Activated effector memory CD4-positive, alpha-beta T cell treated with anti-CD3 and anti-CD28 coated beads, Interleukin-2, amount 50 U/mL, for 16 hours (primary cell): ENCODE results near the gene TNFRSF11A.

ENCODE experiments used
- DNase-seq: peaks from one replicate; pipeline ENCODE4 v3.0.0-alpha.2; 2020

The TNFRSF11A gene

DNA sequence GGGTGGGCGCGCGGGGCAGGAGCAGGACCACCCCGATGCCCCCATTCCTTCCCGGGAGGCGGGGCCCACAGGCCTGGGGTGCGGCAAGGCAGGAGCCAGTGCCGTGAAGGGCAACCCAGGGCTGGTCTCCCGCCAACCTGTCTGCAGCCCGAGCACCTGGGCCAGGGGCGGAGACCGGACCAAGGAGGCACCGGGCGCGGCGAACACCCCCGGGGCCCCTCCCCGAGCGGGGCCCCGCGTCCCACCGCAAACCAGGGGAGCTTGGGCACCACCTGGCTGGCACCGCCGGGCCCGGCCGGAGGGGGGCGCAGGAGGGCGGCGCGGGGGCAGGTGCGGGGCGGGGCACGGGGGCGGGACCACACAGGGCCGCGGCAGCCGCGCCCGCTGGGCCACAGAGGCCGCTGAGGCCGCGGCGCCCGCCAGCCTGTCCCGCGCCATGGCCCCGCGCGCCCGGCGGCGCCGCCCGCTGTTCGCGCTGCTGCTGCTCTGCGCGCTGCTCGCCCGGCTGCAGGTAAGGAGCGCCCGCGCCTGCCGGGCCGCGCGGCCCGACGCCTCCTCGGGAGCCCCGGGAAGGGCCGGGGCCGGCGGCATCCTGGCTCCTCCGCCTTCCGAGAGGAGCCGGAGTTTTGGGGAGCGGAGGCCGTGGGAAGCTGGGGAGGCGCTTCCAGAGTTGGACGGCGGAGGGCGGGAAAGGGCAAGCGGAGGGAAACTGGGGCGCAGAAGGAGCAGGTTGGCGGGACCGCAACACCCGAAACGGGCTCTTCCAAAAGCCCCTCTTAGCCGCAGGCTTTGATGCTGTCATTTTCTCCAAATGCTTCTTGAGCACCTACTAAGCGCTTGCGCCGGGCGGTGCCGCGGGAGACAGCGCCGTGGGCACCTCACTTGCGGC, at the start of gene TNFRSF11A:
Gene TNFRSF11A (plus strand): TSS at position 394 of the 889 bp plus-strand sequence. CDS start 43 bp downstream, at position 437.
- DNase-seq = peak; percentile 88

DNA sequence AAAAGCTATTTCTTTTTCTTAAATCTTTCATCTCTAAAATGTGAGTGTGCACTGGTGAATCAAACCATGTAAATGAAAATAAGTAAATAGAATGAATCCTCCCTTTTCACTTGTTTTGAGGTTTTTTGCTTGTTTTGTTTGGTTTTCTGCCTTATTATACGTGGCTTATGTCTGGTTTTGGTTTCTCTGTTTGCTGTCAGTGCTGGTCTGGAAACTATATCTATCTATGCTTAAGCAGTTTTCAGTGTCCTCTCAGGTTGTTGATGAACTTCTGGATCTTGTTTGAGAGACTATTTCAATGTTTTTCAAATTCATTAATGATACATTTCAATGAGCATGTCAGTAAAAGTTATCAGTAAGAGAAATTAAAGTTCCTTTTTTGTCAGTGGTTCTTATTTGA, 48.1 kb upstream of the TNFRSF11A start:
- no peak for DNase-seq

DNA sequence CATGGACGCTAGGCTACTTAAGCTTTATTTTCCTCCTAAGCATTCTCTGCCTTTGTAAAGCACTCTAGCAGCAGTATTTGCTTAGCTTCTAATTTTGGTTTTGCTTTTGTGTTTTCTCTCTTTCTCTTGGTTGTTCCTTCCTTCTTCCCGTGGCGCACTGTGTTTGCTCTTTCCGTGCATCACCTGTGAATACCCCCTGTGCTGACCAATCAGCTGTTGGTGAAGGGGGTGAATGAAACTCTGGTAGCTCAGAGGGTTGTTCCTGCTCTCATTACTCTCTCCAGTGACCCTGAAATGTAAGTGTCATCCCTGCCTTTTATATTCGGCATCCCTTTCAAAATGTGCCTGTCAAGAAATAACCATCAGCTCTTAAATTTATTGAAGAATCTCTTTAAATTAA, 45.5 kb upstream of the TNFRSF11A start:
- DNase-seq = no peak

DNA sequence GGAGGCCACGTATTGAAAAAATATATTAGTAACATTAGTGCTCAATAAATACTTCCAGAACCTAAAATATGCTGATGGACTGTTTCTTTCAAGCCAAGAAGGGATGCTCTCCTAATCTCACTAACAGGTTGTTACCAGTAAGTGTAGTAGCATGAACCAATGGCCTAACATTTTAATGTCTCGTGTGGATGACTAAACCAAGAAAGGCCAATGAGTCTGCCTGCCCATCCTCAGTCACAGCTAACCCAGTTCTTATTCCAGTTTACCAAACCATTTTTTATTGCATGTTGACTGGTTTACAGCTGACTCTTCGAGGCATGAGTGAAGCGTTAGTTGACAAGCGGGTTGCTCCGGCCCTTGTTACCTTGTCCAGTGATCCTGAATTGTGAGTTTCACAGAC, 45.1 kb upstream of the TNFRSF11A start:
- no peak for DNase-seq

DNA sequence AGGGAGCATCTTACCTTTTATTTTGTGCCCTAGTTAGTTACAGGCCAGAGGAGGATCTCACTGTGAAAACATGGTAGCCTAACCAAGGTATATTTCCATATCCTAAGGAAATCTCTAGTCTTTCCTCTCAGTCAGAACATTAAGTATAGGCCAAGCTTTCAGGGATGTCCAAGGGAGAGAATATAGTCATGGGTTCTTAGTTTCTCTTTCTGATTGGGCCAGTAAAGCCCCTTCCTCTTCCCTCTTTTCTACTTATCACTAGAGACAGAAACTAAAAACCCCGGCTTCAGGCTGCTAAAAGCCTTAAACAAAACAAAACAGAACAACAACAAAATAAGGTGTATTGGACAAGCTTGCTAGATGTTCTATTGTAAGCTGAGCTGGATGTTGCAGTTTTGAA, 44.3 kb upstream of the TNFRSF11A start:
- DNase-seq = no peak

DNA sequence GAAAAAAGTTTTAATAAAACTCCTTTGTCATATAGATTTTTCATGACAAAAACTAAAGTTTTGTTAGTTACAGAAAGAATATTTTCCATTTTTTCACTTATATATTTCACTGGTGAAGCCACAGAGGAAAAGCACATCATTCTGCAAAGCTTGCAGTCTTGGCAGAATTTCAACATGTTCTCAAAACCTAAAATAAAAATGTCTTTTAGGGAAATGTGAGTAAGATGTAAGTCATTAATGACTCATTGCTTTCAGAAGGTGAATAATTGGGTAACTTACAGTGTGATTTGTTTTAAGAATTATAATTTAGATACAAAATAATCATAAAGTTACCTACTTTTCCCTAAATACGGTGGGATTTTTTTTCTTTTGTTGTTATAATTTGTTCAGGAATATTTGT, 43.4 kb upstream of the TNFRSF11A start:
- DNase-seq = no peak

DNA sequence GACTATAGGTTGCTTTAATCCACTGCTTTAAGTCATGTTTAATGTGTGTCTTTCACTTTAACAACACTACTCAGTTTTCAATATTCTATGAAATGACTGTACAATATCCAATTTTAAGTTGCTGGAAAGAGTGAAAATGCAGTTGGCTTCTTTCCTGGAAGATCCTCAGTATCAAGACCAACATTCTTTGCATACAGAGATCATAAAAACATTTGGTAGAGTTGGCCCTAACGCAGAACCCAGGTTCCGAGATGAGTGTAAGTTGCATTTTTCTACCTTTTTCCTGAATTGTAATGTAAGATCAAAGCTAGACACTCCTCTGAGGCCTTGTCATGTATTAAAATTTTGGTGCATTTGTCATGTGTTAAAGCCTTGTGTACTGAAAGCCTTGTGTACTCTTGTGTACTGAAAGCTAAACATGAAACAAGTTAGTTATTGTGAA, 42.9 kb upstream of the TNFRSF11A start:
- no peak for DNase-seq

DNA sequence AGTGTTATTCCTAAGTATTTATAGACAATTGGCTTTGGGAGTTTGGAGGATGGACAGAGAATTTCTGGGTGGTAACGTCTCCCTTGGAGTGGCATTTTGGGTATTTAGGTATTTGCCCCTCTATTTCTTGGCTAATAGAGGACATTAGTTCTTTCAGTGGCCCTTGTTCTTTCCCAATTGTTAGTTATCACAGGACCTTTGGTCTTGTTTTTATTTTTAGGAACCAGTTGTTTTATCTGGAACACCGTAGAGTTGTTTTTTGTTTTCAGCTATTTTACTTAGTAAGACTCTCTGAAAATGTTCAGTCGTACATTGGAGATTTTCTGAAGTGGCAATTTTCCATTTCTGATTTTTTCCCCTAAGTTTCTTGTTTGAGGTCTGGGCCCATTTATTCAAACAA, 40.5 kb upstream of the TNFRSF11A start:
- no peak for DNase-seq

DNA sequence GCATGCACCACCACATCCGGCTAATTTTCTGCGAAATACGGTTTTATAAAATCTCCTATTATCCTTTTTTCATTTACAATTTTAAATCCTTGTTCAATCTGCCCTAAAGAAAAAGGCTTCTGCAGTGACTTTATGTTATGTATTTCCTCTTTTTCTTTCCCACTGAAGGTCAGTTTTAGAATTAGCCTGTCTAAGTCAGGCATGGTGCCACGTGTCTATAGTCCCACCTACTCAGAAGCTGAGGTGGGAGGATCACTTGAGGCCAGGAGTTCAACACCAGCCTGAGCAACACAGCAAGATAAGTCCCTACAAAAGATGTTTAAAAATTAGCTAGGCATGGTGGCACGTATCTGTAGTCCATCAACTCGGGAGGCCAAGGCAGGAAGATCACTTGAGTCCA, 39.8 kb upstream of the TNFRSF11A start:
- no peak for DNase-seq

DNA sequence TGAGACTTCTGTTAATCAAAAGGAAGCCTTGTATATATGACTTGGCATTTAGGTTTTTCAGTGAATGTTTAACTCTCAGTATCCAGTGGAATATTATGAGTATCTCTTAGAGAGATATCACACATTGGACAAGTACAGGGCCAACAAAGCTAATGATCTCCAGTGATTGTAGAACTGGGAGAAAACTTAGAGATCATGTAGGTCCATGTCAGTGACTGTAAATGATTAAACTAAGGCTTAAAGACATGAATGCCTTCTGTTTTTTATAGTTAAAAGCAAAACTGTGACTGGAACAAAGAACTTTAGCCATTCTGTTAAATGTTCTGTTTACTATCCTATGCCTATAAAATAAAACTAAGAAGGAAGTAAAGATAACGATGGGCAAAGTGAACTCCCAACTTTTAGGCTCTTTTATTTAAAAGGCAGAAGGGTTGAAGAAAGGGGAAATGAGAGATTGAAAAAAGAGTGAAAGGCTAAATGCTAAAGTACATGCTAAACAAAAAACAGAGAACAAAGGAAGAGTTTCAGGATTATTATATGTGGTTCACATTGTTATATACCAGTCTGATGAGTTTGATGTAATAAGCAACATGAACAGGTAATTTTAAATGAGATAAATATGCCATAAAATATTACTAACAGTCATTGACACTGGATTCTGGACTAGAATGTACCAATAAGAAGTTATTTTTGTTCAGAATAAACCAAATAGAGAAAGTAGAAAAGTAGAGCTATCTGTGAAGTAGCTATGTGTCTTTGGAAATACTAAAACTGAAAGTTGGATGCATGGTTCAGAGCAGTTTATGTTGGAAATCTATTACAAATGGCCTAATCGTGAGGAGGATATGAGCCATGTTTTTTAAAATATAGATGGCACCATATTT, 37.1 kb upstream of the TNFRSF11A start:
- no peak for DNase-seq

DNA sequence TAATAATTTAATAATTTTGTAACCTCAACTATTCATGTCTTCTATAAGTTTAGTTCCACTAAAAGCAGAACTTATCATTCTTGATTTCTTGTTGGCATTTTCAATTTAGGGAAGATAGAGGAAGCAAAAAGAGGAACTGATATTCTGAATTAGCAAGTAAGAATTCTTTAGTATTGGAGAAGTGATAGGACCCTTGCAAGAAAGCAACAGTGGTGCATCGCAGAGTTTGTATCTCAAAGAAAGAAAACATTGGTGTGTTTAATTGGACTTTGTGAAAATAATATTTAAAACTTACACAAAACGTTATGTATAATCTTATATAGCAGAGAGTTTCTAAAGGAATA, 36.5 kb upstream of the TNFRSF11A start:
- DNase-seq = no peak

DNA sequence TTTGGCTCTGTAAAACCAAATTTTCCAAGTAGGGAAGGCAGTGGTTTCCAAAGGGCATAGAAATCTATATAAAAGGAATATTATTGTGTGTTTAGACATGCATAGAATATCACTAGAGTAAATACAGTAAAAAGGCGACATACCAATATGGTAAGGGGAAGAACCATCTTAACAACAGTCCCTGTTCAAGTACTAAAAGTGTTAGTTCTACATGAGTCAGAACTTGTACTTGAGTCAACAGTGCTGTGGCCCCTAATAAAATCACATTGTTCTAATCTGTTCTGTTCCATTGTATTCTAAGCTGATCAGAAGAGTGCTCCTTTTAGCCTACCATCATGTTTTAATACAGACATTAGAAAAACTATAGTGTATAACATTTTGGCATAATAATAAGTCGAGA, 36.1 kb upstream of the TNFRSF11A start:
- no peak for DNase-seq

DNA sequence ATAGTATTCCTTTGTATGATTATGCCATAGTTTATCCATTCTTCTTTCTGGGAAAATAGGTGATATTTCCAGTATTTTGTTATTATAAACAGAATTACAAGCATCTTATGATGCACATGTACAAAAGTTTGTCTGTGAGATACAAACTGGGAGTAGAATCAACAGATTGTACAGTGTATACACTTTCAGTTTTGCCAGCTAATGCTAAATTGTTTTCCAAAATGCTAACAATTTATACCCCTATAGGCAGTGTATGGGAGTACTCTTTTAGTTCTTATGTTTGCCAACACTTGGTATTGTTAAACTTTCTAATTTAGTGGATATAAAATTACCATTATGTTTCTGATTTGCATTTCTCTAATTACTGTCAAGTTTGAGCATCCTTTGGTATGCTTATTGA, 31.0 kb upstream of the TNFRSF11A start:
- DNase-seq = no peak

DNA sequence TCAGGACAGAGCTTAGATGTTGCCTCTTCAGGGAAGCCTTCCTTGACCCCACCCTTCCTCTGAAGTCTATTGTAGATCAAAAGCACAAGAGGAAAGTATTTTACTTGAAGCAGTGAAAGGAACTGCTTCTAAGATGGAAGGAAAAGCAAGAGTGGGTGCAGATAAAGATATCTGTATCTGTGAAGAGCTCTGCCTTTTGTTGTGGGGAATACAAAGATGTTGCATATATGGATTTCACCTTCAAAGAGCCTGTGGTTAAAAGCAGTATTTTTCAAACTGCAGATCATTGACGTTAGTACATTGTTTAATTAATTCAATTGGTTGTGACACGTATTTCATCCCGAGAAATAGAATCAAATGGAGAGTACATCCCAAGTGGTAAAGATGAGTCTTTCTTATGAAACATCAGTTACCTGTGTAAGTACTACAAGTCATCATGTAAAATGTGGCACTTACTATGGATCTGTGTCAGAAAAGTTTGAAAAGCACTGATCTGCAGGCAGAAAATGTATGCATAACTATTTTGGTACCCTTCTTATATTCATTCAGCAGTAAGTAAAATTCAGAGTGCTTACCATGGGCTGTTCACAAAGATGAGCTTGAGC, 24.6 kb upstream of the TNFRSF11A start:
- DNase-seq = no peak

DNA sequence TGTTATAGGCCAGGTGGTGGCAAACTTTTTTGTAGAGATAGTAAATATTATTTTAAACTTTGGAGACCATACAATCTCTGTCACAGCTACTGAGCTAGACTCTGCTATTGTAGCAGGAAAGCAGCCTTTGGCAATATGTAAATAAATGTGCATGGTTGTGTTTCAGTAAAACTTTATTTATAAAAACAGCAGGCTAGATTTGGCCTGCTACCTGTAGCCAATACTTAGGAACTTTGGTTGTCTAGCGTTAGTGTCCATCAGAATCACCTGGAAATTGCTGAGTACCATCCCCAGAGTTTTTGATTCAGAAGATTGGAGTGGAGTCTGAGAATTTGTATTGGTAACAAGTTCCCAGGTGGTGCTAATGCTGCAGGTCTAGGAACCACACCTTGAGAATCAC, 23.8 kb upstream of the TNFRSF11A start:
- no peak for DNase-seq

DNA sequence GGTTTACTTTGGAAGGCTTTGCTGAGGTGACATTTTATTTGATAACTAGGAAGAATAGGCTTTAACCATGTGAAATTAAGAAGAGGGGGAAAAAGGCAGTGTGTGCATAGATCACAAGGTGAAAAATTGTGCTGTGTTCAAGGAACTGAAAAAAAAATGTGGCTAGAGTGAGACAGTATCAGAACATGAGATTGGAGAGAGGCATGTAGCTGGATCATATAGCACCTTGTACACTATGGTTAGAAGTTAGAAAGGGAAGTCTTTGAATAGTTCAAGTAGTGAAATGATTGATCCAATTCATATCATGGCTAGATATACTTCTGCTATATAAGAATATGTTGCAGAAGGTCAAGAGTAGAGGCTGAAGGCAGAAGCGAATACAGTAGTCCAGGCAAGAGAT, 12.3 kb upstream of the TNFRSF11A start:
- no peak for DNase-seq

DNA sequence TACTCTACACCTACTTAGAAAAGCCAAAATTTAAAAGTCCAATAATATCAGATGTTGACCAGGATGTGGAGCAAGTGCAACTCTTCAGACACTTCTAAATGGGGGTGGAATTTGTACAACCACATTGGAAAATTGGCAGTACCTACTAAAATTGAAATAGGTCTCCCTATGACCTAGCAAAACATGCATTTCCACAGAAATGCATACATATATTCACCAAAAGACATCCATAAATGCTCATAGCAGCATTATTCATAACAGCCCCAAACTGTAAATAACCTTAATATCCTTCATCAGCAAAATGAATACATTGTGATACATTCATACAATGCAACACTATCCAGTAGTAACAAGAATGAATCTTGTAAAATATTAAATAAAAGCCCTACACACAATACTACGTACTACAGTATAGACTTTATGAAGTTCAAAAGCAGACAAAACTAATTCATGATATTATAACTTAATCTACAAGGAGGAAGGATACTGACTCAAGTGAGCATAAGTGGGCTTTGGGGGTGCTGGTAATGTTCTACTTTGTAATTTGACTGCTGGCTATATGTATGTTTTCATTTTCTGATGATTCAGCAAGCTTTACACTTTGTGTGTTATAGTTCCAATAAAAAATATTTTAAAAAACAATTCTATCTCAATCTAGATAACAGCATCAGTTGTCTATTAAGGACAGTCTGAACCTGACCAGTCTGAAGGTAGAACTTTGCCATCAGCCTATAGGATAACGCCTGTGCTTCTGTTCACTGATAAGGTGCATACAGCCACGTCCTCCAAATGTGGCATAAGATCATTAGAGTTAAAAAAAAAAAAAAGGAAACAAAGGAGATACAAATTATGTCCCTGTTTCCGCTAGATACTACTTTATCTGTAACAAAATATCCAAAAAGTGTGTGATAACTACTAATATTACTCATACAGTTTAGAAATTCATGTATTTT, 6.6 kb upstream of the TNFRSF11A start:
- DNase-seq = no peak

DNA sequence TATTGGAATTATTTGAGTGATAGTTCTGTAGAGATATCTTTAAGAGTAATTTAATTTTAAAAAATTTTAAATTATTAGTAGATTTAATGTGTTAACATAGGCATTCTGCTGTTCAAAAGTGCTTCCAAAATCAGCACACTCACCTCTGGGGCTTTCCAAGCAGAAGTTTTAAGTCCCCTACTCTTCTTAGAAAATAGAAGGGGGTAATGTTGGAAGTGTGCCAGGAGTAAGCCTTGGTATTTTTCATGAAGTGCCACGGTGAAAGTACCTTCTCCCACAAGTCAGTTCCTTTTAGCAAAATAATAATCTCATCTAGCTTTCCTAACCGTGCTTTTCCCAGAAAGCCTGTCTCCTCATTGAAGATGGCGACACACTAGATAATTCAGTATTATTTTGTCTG, 3.9 kb upstream of the TNFRSF11A start:
- DNase-seq = no peak

DNA sequence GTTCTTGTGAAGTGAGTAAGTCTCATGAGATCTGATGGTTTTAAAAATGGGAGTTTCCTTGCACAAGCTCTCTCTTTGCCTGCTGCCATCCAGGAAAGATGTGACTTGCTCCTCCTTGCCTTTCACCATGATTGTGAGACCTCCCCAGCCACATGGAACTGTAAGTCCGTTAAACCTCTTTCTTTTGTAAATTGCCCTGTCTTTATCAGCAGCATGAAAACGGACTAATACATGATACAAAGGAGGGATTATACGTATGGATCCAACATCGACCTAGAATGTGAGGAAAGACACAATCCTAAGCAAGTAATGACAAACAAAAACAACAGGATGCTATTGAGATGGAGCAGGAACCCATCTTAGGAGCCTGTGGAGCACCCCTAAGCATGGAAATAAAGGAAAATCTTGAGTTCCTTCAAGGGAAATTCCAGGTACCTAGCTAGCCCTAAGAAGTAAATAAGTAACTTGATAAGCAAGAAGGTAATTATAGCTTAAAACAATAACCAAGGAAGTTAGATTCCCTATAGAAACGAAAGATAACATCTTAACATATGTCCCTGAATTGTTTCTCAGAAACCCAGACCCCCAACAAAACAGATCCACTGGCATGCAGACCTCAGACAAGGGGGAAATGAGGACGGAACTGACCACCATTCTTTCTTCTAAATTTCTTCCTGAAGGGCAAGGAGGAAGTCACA, 1.5 kb upstream of the TNFRSF11A start:
- no peak for DNase-seq

DNA sequence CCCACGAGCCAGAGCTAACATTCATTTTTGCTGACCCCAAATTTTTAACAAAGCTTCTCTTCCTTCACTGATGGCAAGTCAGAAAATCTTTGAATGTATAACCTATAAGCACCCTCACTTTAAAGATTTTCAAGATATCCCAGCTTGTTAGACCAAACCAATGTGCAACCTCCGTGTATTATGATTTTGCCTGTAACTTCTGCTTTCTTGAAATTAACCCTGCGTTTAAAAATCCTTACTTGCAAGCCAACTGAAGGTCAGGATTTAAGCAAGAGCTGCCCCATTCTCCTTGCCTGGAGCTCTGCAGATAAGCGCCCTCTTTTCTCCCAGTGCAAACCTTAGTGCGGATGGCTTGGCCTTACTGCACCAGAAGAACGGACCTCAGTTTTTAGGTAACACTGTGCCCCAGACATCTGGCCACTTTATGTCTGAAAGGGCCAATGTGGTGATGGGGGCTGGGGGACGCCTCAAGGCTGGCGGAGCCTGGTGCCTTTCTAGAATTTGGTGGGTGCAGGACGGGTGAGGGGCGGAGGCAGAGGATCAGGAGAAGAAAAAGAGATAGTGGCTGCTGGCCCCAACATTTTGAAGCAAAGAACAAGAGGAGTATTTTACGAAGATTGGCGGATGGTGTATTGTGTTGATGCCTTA, 805 bp upstream of the TNFRSF11A start:
- DNase-seq = no peak
